ENCODE data around the gene HDAC9.

GRCh38 chr7:18770822-18771221 lies 275.3 kb downstream of the HDAC9 start:
- TF ChIP-seq, protein P1, sequence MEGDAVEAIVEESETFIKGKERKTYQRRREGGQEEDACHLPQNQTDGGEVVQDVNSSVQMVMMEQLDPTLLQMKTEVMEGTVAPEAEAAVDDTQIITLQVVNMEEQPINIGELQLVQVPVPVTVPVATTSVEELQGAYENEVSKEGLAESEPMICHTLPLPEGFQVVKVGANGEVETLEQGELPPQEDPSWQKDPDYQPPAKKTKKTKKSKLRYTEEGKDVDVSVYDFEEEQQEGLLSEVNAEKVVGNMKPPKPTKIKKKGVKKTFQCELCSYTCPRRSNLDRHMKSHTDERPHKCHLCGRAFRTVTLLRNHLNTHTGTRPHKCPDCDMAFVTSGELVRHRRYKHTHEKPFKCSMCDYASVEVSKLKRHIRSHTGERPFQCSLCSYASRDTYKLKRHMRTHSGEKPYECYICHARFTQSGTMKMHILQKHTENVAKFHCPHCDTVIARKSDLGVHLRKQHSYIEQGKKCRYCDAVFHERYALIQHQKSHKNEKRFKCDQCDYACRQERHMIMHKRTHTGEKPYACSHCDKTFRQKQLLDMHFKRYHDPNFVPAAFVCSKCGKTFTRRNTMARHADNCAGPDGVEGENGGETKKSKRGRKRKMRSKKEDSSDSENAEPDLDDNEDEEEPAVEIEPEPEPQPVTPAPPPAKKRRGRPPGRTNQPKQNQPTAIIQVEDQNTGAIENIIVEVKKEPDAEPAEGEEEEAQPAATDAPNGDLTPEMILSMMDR (IDR thresholded peaks at IDR 0.05): no peak
- TF ChIP-seq POLR2A (IDR thresholded peaks at IDR 0.05): no peak

Data from vagina (tissue), 2 donors.